Activated CD8-positive, alpha-beta memory T cell treated with anti-CD3 and anti-CD28 coated beads for 24 hours (primary cell): ENCODE measurements around the gene AP3B1.
"Not testable (repeated sequence)": the region's sequence is repeated elsewhere in the genome, so short reads cannot be mapped to it uniquely, and the experiment has no call there.

ENCODE experiments used
- DNase-seq: peaks from one replicate; pipeline ENCODE4 v3.0.0-alpha.2; 2020

Gene AP3B1

GRCh38 chr5:78137290-78137689, 157.2 kb downstream of the AP3B1 start:
- DNase-seq = no peak

GRCh38 chr5:78133423-78133822, 161.1 kb downstream of the AP3B1 start:
- DNase-seq = no peak

- DNase-seq = no peak
These were observed 162.0 kb downstream of the AP3B1 start for GRCh38 chr5:78132507-78132906.

GRCh38 chr5:78129597-78129996, 164.9 kb downstream of the AP3B1 start:
- DNase-seq = no peak

GRCh38 chr5:78127875-78128274, 166.6 kb downstream of the AP3B1 start:
- DNase-seq = no peak

- DNase-seq = no peak
These were observed 168.0 kb downstream of the AP3B1 start for GRCh38 chr5:78126536-78126935.

GRCh38 chr5:78116167-78116566, 178.3 kb downstream of the AP3B1 start:
- no peak for DNase-seq

GRCh38 chr5:78113689-78114264, 180.7 kb downstream of the AP3B1 start:
- DNase-seq = no peak

GRCh38 chr5:78112931-78113330, 181.6 kb downstream of the AP3B1 start:
- no peak for DNase-seq

- no peak for DNase-seq
These were observed 184.6 kb downstream of the AP3B1 start for GRCh38 chr5:78109891-78110324.

GRCh38 chr5:78108564-78108963, 185.9 kb downstream of the AP3B1 start:
- no peak for DNase-seq

GRCh38 chr5:78103232-78103918, 191.1 kb downstream of the AP3B1 start:
- DNase-seq = no peak

GRCh38 chr5:78102500-78102899, 192.0 kb downstream of the AP3B1 start:
- no peak for DNase-seq

GRCh38 chr5:78095125-78095524, 199.4 kb downstream of the AP3B1 start:
- DNase-seq = no peak

GRCh38 chr5:78090002-78090401, 204.5 kb downstream of the AP3B1 start:
- DNase-seq = no peak

GRCh38 chr5:78078858-78079257, 215.6 kb downstream of the AP3B1 start:
- DNase-seq = no peak

- DNase-seq = no peak
These were observed 217.0 kb downstream of the AP3B1 start for GRCh38 chr5:78077369-78078068.

- DNase-seq = no peak
These were observed 218.1 kb downstream of the AP3B1 start for GRCh38 chr5:78076351-78076750.

GRCh38 chr5:78075301-78075700, 219.2 kb downstream of the AP3B1 start:
- no peak for DNase-seq

GRCh38 chr5:78070691-78071090, 223.8 kb downstream of the AP3B1 start:
- not testable (repeated sequence) for DNase-seq

GRCh38 chr5:78067581-78067980, 226.9 kb downstream of the AP3B1 start:
- not testable (repeated sequence) for DNase-seq

- DNase-seq = not testable (repeated sequence)
These were observed 227.8 kb downstream of the AP3B1 start for GRCh38 chr5:78066722-78067121.

GRCh38 chr5:78065663-78066062, 228.8 kb downstream of the AP3B1 start:
- DNase-seq = no peak

GRCh38 chr5:78064941-78065472, 229.5 kb downstream of the AP3B1 start:
- no peak for DNase-seq
